HG03060 (cell line): ENCODE data around the gene CYSTM1.
A peak's percentile ranks its signal among the peaks of the same experiment; 100 is the strongest.

Experiments
- ATAC-seq: cut with Tn5 transposase; IDR thresholded peaks from one replicate; pipeline ENCODE4 v1.9.1; 2021; ENCODE audit warnings: low read depth, moderate number of reproducible peaks; ENCODE audit not compliant: unreplicated experiment

Gene CYSTM1

DNA sequence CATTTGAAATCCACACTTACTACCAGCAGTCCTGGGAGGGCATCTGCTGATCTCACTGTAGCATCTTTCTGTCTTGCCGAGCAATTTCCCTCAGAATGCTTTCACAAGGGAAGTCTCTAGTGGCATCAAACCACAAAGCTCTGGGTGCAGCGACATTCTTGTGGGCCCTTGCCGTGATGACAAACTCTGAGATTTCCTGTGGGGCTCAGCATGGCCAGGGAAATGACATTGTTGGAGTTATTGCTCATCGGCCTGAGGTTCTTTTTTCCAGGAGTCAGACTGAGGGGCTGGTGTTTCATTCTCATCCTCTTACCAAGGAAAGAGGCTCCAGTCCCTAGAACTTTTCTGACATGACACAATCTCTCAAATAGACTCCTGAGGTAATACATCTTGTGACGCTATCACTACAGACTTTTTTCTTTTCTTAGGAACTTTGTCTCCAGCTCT lies 76.6 kb downstream of the CYSTM1 start:
- peak; percentile 64 for ATAC-seq

DNA sequence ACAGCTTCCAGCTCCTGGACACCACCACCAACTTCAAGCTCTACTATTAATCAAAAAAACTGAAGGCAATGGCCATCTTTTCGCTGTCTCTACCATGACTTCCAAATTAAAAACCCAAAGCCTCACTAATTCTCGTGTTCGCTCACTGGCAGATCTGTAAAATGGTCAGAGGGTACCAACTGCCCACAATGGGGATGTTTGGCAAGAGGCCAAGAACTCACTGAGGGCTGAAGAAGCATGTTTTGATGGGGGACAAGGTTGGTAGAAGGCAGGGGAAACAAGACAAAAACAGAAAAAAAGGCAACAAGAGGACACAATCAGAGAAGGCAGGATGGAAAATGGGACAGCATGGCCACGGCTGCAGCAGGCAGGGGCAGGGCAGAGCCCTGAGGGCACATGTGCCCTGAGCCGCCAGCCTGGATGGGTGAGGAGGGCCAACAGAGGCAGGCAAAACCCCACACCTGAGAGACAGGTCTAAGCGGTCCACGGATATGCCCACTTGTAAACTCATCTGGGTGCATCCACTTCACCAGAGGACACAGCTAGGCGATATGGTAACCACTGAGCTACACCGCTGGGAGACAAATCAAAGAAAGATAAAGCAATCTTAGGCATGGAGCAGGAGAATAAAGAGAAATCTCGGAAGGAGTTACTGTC lies 77.6 kb downstream of the CYSTM1 start:
- no peak for ATAC-seq

DNA sequence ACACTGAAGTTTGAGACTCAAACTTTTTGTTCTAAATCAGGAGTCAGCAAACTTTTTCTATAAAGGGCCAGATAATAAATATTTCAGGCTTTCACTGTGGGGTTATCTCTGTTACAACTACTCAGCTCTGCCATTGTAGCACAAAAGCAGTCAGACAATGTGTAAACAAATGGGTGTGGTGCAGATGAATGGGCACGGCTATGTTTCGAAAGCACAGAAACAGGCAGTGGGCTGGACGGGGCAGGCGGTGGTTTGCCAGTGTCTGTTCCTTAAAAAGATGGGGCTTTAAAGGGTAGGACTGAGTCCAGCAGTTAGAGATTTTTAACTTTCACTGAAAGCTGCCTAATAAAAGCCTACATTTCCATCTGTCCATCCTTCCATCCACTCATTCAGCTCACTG lies 79.0 kb downstream of the CYSTM1 start:
- ATAC-seq, result no peak

DNA sequence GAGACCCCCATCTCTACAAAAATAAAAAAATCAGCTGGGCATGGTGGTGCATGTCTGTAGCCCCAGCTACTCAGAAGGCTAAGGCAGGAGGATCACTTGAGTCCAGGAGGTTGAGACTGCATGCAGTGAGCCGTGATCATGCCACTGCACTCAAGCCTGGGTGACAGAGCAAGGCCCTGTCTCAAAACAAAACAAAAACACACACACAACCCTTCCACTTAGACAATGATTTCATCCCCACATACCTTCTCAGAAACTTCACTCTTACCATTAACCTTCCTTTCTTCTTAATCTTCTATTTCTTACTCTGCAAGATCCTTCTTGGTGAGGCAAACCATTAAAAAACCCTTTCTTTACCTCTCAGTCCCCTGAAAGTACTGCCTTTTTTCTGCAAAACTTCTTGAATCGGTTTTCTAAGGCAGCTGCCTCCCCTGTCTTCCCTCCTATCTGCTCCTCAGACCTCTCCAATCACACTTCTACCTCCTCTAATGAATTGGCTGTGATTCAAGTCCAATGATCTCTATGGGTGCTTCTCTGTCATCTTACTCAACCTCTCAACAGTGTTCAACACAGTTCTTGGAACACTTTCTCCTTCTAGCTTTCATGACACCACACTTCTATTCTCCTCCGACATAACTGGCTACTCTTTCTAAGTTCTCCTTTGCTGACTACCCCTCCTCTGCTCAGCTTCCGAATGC lies 80.6 kb downstream of the CYSTM1 start:
- no peak for ATAC-seq

DNA sequence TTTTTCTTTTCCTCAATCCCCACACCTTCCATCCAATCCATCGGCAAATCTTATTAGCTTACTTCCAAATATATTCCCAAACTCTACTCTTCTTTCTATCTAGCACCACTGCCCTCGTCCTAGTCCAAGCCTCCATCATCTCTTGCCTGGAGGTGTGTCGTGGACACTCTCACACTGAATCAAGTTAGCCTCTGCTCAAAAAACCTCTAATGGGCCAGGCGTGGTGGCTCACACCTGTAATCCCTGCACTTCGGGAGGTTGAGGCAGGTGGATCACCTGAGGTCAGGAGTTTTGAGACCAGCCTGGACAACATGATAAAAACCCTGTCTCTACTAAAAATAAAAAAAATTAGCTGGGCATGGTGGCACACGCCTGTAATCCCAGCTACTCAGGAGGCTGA lies 81.7 kb downstream of the CYSTM1 start:
- no peak for ATAC-seq

DNA sequence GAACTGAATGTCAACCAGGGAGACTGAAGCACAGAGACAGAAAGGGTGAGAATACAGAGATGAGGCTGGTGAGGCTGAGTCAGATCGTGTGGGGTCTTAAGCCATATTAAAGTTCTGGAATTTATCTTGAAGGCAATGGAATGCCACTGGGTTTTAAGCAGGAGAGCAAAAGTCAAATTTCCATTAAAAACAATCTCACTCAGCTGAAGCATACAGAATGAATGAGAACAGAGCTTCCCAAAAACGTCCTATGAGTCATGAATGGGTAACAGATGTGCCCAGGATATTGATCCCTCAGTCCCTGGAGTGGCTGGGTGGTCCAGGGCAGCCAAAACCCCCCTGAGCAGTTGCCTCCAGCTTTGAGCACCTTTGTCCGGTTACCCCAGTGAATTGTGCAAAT lies 83.0 kb downstream of the CYSTM1 start:
- no peak for ATAC-seq

DNA sequence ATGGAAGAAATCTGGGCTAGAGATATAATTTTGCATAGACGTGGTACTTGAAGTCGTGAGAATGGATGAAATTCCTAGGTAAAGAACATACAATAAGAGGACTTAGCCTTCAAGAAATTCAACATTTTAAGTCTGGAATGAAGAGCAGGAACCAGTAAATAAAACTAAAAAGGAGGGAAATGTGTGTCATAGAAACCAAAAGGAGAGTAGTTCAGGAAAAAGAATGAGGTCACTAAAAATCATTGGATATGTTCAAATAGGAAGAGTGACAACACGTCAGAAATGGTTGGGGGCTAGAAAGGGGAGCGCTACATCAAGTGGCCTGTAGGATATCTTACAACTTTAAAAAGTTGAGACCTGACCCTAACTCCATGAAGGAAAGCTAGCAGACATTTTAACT lies 83.9 kb downstream of the CYSTM1 start:
- no peak for ATAC-seq

DNA sequence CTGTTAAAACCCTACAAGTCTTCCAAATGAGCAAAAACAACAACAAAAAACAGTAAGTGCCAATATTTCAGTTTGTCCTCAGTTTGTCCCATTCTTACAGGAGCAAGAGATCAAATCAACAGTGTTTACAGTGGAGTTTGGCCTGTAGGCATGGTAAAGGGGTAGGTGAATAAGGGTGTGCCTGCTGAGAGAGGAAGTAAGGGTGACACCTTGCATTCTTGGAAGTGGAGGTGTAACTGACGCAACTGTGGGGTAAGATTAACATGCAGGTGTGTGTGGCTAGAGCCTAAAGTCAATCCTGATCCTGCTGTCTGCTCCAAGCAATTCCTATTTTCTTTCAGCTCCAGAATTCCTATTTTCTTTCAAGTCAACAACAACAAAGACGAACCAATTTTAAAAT lies 84.5 kb downstream of the CYSTM1 start:
- no peak for ATAC-seq

DNA sequence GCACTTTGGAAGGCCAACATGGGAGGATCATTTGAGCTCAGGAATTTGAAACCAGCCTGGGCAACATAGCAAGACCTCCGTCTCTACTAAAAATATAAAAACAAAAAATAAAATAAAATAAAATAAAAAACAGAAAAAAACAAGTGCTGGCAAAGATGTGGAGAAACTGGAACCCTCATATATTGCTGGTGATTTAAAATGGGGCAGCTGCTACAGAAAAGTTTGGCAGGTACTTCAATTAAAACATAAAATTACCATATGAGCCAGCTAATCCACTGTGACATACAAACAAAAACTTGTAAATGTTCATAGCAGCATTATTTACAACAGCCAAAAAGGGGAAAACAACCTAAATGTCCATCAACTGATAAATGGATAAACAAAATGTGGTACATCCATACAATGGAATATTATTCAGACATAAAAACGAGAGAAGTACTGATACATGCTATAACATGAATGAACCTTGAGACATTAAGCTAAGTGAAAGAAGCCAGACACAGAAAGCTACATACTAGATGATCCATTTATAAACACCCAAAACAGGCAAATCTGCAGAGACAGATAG lies 85.2 kb downstream of the CYSTM1 start:
- ATAC-seq, result no peak

DNA sequence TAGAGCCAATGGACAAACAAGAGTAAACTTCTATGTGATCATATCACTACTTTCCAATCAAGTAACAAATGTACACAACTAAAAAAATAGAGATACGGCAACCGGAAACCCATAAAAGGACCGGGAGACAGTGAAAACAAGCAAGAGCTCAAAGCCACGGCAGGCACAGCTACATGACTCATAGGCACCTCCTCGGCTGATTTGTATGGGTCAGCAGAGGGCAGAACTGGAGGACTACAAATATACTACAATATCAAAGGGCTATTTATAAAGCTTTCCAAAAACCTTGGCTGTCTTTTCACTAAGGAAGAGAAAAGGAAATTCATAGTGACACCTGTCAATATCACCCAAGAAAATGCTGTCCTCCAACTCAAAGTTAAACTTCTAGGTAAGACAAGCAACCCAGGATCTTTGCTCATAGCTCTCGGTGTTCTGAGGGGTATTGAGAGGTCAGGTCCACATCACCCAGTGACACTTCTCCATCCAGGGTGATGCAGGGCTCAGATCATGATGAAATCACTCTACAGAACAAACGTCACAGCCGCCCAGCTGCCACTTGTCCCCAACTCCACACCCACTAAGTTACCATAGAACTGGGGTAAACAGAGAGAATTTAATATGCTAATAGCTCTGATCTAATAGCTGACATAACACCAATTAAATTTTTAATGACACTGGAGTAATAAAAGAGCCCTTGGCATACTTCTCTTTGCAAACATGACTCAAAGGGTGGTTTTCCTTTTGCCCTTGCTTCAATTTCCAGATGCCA lies 86.6 kb downstream of the CYSTM1 start:
- ATAC-seq, result no peak

DNA sequence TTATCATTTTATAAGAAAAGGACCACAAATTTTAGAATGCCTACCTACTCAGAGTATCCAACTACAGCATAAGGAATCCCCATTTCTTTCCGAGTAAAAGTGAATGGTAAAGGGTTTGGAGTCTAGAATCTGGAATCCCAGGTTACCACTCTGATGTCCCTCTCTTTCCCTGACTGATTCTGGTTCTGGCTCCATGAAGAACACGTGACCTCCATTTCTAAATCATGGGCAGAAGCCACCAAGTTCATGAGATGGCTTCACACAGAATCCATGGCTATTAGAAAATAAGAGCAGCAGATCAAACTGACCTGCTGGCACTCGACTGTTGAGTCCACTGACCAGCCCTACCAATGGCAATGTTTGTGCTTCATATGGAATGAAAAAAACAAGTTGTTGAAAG lies 87.2 kb downstream of the CYSTM1 start:
- ATAC-seq, result no peak

DNA sequence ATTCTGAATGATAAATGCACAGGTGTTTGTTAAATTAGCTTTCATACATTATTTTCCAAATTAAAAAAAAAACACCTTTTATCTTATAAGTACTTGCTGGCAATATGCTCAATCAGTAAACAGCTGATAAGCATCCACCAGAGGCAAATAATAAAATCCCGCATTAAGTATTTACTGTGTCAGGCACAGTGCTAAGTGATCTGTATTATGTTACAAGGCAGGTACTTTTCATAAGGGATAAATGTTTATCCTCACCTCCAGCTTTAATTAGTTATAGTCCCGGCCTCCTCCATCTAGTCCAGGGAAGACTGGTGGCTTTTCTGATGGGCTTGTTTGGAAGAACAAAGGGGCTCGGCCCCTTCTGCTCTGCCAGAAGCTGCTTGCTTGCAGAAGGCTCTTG lies 87.9 kb downstream of the CYSTM1 start:
- ATAC-seq, result no peak

DNA sequence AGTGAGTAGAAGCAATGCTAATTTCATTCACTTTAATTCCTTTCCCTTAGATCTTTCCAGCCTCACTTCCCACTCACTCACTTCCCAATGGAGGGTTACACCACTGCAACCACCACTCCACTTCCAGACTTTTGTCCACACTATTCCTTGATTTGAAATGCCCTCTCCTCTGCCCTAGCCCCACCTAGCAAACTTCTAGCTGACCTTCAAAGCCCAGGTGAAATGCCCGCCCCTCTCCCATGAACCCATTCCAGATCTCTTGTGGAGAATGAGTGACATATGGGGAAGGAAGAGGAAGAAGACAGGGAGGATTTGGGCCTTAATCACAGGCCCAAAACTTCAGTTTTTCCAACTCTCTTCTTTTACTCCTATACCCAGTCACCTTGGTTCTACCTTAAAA lies 90.9 kb downstream of the CYSTM1 start:
- no peak for ATAC-seq

DNA sequence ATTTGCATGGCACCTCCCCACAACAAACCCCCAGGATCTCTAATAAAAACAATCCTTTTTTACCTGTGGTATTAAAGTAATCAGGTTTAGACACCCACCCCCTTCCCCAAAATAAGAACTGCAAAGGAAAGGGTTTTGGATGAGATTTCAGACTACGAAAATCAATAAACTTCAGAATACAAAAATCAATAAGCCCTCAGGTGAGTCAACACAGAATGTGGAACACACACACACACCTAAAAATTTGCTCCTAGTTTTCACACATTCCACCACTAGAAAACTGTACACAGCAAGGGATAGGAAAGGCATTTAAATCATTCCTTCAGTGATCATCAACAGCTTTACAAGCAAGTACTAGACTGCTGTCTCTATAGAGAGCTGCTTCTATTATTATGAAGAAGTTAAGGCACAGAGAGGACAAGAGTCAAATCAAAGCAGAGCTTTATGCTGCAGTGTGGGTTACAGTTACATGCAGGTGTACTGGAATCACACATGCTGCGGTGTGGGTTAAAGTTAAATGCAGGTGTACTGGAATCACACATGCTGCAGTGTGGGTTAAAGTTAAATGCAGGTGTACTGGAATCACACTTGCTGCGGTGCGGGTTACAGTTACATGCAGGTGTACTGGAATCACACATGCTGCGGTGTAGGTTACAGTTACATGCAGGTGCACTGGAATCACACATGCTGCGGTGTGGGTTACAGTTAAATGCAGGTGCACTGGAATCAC lies 91.6 kb downstream of the CYSTM1 start:
- no peak for ATAC-seq

DNA sequence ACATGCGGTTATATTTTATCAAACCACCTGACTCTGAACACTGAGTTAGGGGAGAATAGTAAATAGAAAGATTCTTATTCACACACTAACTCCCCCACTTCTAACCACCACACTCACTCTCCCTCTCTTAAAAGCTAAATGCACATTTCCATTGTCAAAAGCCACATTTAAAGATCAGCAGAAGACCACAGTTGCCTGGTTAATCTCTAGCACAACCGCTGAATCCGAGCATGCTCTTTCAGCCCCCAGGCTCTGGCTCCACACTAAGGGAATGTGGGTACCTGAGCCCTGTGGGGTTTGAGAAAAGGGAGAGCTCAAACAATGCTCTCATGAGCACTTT lies 92.2 kb downstream of the CYSTM1 start:
- no peak for ATAC-seq

DNA sequence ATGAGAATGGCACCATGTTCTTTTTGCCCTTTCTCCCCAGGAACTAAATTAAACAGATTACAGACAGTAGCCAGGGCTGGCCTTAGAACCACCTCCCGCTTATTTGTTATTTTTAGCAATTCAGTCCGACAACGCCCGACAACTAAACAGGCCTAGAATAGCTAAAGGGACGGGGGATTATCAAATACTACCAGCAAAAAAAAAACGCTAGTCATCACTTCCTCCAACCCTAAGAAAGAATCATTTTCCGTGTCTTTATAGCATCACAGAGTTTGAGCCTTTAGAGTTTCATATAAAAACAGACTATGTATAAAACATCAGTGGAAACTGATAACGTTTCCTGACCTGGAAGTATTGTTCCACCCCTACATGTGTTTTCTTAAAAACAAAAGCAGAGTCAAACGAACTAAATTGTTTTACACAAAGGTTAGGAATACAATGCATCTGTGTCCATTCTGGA lies 92.6 kb downstream of the CYSTM1 start:
- ATAC-seq, result no peak

DNA sequence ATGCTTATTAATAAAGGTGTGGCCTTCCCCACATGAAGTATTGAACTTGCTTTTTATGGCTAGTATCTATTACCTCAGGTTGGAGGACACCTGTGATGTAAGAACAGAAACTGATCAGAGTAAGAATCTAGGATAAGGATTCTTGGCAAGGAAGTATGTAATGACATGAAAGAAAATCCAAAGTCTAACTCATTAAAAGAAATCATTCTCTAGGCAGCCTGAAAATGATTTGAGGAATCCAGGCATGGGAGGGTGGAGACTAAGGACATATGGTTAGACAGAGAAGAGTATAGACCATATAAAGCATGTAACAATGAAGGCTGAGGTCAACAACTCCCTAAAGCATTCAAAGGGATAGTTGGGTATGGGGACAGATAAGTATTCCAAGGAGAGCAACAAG lies 95.0 kb downstream of the CYSTM1 start:
- no peak for ATAC-seq

DNA sequence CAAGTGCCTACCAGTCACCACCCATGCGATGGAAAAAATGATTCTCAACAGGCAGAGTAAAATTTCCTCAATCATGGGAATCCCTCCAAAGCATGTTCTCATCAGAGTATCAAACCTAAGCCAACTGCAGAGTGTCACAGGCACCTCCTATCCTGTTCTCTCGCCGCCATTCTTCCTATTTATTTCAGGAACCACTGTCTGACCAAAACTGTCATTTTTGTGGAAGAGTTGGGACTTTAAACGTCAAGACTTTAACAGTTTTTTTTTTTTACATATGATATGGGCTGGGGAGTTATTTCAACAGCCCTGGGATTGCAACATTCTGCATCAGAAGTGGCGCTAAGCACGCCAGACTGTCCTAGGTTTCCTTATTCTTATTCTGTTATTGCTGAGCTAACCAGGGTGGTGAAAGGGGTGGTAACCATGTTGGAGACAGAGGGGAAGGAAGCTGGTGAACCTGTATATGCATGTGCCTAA lies 98.5 kb downstream of the CYSTM1 start:
- no peak for ATAC-seq

DNA sequence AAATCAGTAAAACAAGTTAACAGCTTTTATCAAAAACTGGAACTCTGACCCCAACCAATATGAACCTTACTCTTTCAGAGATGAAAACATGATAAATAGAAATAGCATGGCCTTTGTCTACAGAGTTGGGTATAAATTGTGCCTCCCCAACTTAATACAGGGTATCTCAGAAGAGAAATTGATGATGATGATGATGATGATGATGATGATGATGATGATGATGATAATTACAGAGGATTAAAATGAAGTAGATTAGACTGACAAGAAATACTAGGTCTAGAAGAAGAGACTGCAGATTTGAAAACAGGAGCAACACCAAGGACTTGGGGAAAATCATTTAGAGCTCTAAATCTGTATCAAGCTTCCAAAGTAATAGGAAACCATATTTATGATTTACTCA lies 100.8 kb downstream of the CYSTM1 start:
- no peak for ATAC-seq

DNA sequence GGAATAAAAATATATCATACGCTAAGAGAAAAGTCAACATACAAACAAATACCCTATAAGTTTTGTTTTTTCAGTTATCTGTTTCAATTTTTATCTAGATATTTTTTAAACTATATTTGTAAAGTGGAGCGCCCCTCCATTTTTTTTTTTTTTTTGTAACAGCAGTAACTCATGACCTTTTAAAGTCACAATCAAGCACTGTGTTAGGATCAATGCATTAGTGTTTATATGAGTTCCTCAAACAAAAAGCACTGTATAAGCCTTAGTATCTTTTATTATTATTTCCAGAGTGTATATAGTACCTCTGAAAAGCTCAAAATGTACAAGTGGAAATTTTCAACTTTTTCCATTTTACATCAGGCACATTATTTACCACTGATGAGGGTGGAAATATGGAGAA lies 107.3 kb downstream of the CYSTM1 start:
- no peak for ATAC-seq

DNA sequence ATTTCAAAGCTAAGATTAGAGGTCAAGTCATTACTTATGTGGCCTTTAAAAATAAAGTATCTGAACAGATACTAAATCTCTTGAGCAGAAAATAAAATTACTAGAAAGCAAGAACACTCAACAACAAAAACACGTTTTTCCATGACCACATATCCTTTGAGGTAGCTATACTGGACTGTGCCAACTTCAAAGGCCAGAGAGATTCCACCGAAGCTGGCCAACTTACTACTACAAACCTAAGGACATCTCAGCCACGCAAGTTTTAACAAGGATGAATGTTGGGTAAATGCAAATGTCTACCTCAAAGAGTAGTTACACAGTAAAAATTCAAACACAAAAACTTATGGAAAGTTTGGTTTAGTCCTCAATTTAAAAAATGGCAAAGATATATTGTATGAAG lies 109.0 kb downstream of the CYSTM1 start:
- ATAC-seq, result no peak
